Inflammatory macrophage treated with lipopolysaccharide for 4 hours (primary cell): Measurements from ENCODE around the gene FAM163B.
"Not testable (repeated sequence)": the region's sequence is repeated elsewhere in the genome, so short reads cannot be mapped to it uniquely, and the experiment has no call there.

ENCODE experiments used
- DNase-seq: peaks from one replicate; pipeline ENCODE4 v3.0.0-alpha.2; 2020

FAM163B gene

DNA sequence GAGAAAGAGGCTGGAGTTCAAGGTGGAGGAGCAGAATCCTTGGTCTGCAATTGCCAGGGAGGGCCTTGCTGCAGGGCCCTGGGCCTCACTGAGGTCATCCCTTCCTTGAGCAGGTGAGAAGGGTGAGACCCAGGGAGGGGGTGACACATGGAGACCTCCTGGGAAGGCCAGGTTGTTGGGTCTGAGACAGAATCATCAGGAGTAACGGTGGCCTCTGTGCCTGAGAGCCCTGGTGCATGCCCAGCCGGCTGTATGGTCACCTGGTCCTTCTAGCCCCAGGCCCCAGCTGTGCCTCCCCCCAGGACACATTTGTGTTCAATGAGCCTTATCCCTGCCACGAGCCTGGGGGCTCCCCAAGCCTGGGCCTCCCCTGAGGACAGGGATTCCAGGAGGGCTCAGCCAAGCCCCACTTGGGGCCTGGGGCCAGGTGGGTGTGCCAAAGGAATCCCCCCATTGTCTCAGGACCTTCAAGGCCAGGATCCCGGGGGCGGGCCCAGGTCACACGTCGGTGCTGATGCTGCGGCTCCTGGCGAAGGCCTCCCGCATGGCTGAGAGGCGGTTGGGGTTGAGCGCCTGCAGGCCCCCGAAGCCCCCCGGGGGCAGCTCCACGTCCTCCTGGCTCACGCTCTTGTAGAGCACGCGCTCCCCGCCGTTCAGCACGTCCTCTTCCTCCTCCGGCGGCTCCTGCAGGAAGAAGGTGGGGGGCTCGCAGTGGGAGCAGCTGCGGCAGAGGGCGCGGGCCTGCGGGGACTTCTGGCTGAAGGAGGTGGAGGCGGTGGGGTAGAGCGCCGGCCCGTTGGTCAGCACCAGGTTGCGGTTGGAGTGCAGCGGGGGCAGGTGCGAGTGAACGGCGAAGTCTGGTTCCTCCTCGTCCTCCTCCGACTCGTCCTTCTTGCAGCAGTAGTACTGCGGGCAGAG, 30.4 kb downstream of the FAM163B start:
- DNase-seq = no peak

DNA sequence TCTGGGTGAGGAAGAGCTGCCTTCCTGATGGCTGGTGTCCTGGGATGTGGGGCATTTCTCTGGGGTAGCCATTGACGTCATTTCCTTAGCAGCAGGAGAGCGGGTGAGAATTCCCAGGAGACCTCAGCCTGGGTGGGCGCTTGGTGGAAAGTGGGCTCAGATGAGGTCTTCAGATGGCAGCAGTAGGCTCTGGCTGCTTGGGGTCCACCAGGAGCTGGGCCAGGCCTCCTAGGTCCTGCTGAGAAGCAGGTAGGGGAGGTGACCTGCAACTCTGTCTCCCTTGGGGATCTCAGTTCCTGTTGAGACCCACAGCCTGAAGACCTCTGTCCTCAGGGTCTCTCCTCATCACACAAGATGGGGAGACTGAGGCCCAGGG, 31.5 kb downstream of the FAM163B start:
- DNase-seq = no peak

DNA sequence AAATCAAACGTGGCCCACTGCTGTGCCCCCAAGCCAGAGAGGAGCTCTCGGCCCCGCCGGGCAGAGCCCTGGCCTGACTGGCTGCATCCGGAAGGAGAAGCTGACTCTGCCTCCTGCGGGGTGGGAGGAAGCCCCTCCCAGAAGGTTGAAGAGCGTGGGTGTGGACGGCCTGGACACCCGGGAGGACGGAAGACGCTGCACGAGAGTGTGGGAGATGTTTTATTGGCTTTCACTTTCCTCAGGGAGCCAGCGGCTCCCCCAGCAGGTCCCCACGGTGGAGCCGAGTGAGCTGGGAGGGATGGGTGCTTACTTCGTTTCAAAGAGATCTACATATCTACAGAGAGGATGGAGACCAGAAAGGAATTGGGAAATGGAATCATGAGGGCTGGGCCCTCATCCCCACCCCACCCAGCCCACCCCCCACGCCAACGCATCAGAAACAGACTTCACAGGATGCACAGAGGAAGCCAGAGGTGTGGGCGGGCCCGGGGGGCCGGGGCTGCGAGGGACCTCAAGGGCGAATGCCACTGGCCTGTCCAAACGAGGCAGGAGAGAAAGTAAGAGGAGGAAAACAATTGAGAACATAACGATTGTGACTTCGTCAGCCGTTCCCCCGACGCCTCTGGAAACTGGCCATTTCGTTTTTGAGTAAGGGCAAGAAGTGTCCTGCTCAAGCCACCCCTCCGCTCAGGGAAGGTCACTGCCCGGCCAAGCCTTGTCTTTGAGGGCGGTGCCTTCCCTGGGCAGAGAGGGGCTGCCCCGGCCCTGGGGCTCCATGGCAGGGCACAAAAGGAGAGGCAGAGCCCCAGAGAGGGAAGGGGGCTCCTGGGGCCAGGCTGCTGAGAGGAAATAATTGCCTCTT, 32.1 kb downstream of the FAM163B start:
- DNase-seq = peak; percentile 69

DNA sequence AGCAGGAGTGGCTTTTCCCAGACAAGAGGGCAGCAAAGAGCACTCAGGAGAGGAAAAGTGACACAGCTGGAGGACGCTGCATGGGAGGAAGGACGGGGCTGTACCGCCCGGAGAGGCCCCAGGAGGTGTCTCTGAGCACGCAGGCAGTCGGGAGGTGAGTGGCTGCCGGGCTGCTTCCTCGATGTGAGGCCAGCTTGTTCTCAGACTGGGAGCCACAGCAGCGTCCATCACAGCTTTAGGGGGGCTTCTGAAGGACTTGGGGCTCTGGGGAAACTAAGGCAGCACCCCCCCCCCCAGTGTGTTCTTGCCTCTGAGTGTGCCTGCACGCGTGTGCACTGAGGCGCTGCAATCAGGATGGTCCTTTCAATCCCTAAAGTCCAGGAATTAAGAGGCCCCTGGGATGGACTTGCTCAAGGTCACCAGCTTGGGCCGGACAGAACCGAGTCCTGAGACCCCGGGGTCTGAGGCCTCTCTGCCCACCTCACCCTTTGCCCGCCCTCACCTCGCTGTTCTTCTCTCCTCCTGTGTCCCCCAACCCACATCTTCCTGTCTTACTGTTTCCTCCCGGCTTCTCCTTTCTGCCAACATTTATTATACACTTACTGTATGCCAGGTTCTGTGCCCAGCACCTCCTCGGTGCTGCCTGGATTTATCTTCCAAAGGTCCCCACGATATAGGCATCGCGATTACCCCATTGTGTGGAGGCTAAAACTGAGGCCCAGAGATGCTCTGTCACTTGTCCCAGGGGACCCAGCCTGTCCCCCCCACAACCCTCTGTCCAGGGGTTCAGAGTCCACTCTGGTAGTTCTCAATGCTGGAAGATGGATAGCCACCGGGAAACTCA, 32.9 kb downstream of the FAM163B start:
- no peak for DNase-seq

DNA sequence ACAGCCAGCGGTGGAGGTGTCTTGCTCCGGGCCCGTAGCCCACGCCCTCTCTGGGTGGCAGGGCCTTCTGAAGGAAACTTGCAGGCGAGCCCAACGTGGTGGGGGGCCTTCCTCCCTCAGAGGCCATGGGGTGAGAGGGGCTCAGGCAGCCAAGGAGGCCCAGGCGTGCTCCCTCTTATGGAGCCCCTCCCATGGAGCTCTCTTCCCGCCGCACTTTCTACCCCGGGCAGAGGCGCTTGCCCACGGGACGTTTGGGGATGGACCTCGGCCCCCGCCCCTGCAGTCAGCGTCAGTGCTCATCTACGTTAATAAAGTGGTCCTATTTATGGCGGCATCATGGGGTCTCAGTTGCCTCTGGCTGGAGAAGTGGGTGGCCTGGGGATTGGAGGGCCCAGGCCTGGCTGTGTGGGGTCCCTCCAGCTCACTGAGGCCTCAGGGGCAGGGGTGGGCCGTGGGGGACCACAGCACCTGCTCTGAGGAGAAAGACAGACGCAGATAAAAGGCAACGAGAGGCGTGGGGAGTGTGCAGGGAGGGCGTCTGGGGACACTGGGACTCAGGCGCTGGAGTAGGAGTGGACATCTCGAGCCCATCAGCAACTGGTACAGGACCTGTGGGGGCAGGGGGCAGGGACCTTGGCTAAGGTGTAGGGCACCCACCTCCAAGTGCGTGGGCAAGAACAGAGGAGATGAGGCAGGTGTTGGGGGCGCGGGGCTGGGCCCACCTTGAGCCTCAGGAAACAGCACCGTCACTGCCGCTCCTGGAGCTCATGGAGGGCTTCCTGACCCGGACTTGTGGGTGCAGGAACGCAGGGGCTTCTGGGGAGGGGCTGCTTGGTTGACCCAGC, 33.8 kb downstream of the FAM163B start:
- DNase-seq = no peak

DNA sequence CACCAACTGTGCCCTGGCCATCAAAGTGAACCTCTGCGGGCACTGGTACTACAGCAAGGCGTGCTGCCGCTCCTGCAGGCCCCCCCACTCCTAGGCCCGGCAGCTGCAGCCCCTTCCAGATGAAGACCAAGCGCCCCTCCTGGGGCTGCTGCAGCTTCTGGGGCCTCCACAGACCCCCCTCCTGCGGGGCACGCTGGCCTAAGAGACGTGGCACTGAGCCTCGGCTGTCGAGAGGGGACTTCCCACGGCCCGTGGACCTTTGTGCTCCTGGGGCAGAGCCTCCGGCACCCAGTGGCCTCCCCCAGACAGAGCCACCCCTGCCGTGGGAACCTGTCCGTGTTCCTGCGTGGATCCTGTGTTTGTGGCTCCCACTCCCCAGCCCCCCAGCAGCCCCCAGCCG, 34.4 kb downstream of the FAM163B start:
- DNase-seq = no peak

DNA sequence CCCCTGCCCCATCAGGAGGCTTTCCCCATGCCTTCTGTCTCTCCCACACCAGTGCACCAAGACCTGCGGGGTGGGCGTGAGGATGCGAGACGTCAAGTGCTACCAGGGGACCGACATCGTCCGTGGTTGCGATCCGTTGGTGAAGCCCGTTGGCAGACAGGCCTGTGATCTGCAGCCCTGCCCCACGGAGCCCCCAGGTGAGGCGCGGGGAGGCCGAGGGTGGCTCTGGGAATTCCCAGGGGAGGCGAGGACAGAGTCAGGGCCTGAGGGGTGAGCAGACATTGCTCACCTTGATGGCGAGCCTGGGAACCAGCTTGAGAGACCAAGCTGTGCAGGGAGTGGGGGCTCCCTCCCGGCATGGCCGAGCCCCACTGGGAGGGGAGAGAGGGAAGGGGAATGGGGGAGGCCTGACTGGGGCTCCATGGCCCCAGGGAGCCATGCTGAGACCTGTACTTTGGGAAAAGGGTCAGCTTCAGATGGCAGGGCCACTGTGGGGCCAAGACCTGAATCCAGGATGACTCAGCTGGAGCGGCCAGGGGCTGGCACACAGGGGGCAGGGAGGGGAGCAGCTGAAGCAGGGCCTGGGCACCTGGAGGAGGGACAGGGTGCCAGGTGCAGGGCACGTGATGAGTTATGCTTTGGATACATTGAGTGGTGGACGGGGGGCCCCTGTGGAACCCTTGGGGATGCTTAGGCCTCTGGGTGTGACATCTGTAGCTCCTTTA, 35.2 kb downstream of the FAM163B start:
- DNase-seq = no peak

DNA sequence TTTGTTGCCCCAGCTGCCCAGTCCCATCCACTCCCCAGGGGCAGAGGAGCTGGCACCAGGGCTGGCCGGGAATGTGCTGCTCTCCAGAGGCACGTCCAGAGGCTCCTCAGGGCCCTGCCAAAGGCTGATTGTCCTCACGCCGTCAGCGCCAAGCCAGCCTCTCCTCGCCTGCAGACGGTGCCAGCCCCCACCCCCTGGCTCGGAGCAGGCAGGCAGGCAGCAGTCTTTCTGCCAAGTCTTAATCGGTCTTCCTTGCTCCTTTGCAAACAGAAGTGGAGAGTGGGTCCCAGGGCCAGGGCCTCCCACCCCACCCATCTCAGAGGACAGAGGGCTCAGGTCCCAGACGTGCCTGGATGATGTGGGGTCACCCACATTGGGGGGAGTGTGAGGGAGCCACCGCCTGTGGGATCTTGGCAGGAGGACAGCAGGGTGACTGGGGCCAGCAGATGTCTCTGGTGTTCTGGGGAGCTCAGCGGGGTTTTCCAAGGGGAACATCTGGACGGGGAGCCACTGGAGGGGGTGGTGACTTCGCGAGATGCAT, 36.3 kb downstream of the FAM163B start:
- DNase-seq = no peak

DNA sequence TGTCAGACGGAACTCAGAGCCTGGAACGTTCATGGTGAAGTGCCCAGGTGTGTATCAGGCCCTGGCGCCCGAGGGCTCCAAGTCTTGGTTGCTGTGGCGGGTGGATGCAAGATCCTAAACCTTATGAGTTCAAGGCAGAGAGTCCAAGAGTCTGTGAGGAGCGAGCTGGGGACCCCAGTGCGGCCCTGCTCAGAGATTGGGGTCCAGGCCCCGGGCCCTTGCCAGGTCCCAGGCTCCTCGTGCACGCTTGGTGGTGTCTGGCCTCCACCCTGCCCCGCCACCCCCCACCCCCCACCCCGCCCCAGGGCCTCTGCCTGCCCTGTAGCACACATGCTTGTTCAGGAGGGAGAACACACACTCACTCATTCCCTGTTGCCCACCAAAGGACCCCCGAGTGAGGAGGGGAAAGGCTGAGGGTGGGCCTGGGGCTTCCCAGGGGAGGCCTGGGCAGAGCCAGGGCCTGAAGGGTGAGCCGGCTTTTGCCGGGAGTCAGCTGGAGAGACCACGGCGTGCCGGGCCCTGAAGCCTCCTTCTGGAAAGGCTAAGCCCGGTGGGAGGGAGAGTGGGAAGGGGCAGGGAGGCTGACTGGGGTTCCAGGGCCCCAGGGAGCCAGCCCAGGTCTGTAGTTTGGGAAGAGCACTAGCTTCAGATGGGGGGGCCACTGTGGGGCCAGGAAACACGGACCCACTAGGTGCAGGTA, 37.1 kb downstream of the FAM163B start:
- no peak for DNase-seq

DNA sequence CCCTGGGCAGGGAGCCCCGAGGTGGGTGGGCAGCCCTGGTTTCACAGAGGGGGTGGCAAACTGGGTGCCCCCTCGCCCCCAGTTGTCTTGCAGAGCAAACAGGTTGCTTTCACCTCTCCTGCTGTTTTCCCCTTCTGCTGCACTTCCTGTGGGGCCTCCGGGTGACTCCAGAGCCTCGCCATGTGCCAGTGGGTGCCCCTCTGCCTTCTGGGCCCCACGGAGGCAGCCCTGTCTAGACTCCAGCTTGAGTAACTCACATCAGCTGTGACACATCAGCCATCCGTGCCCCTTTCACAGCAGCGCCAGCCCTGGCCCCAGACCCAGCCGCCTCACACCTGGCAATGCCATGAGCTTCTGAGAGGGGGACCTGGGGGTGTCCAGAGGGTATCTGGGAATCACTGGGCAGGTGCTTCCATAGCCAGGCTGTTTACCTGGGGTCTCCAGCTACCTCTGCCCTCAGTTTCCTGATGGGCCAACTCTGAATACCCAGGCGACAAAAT, 37.7 kb downstream of the FAM163B start:
- no peak for DNase-seq

DNA sequence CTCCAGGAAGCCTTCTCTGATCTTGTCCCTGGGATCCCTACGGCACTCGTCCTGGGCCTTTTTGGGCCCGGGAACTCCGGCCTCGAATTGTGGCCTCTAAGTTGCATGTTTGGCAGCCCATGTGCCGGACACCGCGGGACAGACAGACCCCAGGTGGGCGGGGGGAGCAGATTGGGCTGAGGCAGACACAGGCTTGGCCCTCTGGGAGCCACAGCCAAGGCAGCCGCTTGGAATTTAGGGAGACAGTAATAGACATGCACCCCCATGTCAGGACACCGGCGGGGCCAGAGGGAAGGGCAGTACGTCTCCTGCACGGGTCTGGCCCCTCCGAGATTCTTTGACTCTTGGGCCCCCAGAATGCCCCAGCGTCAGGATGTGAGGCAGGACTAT, 38.5 kb downstream of the FAM163B start:
- DNase-seq = no peak

DNA sequence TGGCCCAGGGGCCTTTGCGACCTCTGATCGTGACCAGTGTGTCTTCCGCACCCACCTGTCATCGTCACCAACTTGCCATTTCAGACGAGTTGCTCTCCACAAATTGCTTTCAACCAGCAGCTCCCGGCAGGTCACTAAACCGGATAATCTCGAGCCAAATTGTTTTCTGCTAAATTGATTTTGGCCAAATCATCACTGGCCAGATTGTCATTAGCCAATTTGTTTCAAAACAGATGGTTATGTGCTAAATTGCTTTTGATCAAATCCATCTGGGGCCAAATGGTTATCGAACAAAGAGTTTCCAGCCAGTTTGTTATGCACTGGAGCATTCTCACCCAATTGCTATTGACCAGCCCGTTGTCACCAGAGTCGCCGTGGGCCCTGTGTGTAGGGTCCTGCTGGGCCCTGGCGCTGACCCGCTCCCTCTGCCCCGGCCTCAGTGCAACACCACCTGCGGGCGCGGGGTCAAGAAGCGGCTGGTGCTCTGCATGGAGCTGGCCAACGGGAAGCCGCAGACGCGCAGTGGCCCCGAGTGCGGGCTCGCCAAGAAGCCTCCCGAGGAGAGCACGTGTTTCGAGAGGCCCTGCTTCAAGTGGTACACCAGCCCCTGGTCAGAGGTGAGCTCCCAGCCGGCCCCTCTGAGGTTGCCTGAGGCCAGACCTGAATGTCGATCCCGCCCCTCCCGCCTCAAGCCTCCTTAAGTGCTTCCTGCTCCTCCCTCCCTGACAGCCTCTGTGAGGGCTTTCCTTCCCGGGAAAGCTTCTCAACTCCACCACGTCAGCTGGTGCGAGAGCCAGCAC, 39.1 kb downstream of the FAM163B start:
- no peak for DNase-seq

DNA sequence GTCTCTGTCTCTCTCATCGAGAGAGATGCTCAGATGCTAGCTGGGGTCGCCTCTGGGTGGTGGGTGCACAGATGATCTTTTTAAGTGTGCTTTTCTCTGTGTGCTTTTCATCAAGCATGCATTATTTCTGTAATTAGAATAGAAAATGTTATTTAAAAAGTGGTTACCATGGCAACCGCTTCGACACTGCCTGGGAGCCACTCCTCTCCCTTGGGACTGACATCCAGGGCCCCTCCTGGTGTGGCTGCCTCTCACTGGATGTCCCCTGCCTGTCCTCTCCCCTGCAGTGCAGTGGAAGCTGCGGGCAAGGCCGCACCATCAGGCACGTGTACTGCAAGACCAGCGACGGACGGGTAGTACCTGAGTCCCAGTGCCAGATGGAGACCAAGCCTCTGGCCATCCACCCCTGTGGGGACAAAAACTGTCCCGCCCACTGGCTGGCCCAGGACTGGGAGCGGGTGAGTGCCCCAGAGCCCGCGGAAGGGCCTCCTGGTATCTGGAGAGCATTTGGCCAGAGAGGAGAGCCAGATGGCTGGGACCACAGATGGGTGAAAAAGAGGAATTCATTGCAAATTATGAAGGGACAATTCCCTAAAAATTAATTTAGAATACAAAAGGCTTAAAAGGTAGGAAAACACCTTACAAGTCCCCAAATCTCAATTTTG, 39.9 kb downstream of the FAM163B start:
- DNase-seq = no peak

DNA sequence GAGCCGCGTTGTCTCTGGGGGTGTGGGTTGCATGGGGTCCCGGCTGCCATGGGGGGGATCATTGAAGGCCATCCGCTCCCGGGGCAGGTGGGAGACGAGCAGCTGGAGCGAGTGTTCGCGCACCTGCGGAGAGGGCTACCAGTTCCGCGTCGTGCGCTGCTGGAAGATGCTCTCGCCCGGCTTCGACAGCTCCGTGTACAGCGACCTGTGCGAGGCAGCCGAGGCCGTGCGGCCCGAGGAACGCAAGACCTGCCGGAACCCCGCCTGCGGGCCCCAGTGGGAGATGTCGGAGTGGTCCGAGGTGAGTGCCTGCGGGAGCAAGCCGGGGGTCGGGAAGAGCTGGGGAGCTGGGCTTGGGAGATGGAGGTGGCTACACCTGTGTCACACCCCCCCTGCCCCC, 41.0 kb downstream of the FAM163B start:
- DNase-seq = no peak

DNA sequence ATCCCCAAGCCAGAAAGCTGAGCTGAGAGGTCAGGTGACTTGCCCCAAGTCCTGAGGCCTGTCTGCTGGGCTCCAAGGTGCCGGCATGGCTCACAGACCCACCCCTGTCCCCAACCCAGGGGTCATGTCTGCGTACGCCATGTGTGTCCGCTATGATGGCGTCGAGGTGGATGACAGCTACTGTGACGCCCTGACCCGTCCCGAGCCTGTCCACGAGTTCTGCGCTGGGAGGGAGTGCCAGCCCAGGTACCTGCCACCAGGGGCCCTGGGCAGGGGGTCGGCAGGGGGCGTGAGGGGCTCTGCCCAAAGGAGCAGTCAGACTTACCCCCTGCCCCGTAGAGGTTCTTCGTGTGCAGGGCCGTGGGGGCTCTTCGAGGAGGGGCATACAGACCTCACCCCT, 42.4 kb downstream of the FAM163B start:
- DNase-seq = no peak

DNA sequence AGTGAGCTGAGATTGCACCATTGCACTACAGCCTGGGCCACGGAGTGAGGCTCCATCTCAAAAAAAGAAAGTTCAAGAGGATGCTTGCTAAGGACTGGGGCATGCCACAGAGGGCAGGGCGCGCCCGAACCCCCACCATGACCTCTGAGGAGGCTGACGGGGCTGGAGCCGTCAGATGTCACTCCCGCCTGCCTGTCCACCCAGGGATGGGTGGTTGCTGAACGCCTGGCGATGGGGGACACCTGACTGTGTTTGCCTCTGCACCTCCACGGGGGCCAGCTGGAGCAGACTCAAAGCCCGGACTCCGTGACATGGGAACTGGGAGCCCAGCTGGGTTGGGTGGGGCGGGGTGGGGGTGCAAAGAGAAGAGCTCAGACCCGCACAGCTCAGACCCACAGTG, 42.8 kb downstream of the FAM163B start:
- DNase-seq = no peak

DNA sequence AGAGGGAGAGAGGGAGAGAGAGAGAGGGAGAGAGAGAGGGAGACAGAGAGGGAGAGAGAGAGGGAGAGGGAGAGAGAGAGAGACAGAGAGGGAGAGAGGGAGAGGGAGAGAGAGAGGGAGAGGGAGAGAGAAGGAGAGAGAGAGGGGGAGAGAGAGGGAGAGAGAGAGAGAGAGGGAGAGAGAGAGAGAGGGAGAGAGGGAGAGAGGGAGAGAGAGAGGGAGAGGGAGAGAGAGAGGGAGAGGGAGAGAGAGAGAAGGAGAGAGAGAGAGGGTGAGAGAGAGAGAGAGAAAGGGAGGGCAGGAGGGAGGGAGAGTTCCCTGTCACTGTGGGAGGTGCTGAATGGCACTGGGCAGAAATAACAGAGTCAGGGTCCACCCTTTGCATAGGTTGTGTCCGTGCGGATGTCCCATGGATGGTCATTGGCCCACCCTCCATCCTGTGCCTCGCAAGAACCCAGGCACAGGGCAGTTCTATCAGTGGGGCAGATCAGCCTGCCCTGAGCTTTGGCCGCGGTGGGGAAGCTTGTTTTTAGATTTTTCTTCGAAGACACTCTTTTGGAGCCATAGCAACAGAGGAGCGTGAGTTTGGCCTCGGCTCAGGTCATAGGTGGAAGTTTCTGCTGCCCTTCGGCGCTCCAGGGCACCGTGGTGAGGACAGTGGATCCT, 44.6 kb downstream of the FAM163B start:
- DNase-seq = no peak

DNA sequence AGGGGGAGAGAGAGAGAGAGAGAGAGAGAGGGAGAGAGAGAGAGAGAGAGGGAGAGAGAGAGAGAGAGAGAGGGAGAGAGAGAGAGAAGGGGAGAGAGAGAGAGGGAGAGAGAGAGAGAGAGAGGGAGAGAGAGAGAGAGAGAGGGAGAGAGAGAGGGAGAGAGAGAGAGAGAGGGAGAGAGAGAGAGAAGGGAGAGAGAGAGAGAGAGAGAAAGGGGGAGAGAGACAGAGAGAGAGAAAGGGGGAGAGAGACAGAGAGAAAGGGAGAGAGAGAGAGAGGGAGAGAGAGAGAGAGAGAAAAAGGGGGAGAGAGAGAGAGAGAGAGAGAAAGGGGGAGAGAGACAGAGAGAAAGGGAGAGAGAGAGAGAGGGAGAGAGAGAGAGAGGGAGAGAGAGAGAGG, 45.4 kb downstream of the FAM163B start:
- DNase-seq = not testable (repeated sequence)
